Mammary epithelial cell (primary cell): Measurements from ENCODE around the gene ZNF516.

Experiments
- CTCF ChIP-seq, 2 donors: IDR thresholded peaks in 1 of 2; conservative IDR thresholded peaks in 1 of 2; 2 replicates each; pipeline ENCODE4 v1.5.1; 2011 to 2012; ENCODE audit warnings: inconsistent platforms in 2 of 2, low read length in 2 of 2, mild to moderate bottlenecking in 2 of 2, control low read depth in 1 of 2, low read depth in 1 of 2; ENCODE audit not compliant: insufficient read depth in 1 of 2; ENCODE audit errors: extremely low read depth in 1 of 2
- EZH2 ChIP-seq: IDR thresholded peaks from 2 replicates; pipeline ENCODE4 v1.6.1; 2012; ENCODE audit warnings: low read length, inconsistent platforms, borderline replicate concordance

DNA sequence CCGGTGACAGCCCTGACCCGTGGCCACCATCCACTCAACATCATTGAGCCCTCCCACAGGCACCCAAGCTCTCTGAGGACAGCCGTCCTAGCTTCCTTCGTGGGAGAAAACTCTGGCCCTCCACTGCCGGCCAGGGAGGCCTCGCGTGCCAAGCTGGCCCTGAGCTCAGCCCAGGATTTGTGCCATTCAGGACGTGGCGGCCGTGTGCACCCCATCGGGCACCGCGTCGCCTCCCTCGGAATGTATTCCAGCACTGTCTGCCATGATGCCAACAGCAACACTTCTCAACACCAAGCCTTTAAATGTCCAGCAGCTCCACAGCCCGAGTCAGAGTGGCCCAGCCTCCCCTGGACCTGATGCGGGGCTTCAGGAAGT, 35.7 kb downstream of the ZNF516 start:
- TF ChIP-seq CTCF (conservative IDR thresholded peaks at IDR 0.05 in 1 of 2, IDR thresholded peaks at IDR 0.05 in 1 of 2; ENCODE audit: extremely low read depth in 1 of 2, insufficient read depth in 1 of 2, low read depth in 1 of 2, low read length in 2 of 2) (no peak), EZH2 (no peak)
